Uterus (tissue), 2 donors: ENCODE results near the gene PACRG.

ENCODE experiments used
- CTCF ChIP-seq, 4 experiments: fragments of 200-600 bp in 2 of 4; fragments of 450-650 bp in 2 of 4; sonication (generic) in 2 of 4; IDR thresholded peaks; one replicate each; pipeline ENCODE4 v1.5.1; 2016 to 2019; ENCODE audit warnings: antibody characterized with exemption in 4 of 4, mild to moderate bottlenecking in 2 of 4, moderate library complexity in 1 of 4
- POLR2A ChIP-seq, 2 donors: fragments of 450-650 bp; IDR thresholded peaks; one replicate each; pipeline ENCODE4 v1.6.1; 2016; ENCODE audit warnings: antibody characterized with exemption in 2 of 2, mild to moderate bottlenecking in 1 of 2, moderate library complexity in 1 of 2

- TF ChIP-seq POLR2A (IDR thresholded peaks at IDR 0.05) (no peak), CTCF (IDR thresholded peaks at IDR 0.05) (no peak)
These were observed 145.8 kb downstream of the PACRG start for GRCh38 chr6:162873537-162873936.
